Testis (tissue), 3 donors: ENCODE measurements around the gene CLIP4. TPM values are rescaled to one million over a fixed set of nuclear protein-coding genes. Genes with fewer than 3 reads are reported as not detected.

Experiments
- DNase-seq: peaks from one replicate; pipeline ENCODE4 v3.0.0-alpha.2; 2019
- H3K27ac ChIP-seq, 2 donors: fragments of 200-600 bp; sonication (generic); one replicate each; pipeline ENCODE4 v1.5.1; 2019
- H3K27me3 ChIP-seq: fragments of 200-600 bp; sonication (generic); one replicate; pipeline ENCODE4 v1.5.1; 2019
- H3K36me3 ChIP-seq: fragments of 200-600 bp; sonication (generic); one replicate; pipeline ENCODE4 v1.5.1; 2017; ENCODE audit warnings: low read depth; ENCODE audit errors: missing control alignments
- H3K4me1 ChIP-seq: fragments of 200-600 bp; sonication (generic); one replicate; pipeline ENCODE4 v1.5.1; 2019
- H3K4me3 ChIP-seq, 2 donors: fragments of 200-600 bp; sonication (generic); one replicate each; pipeline ENCODE4 v1.5.1; 2017 to 2019
- H3K9me3 ChIP-seq: fragments of 200-600 bp; sonication (generic); one replicate; pipeline ENCODE4 v1.5.1; 2017
- POLR2A ChIP-seq: fragments of 450-650 bp; IDR thresholded peaks from one replicate; pipeline ENCODE4 v1.6.1; 2017; ENCODE audit warnings: antibody characterized with exemption, mild to moderate bottlenecking, moderate library complexity
- whole genome bisulfite sequencing, 2 donors: methylation state at CpG; one replicate each; pipeline ENCODE4 v1.1.5; 2018; 5-methylcytosine and 5-hydroxymethylcytosine counted together
- intact Hi-C: fragments of 100-400 bp; cut with DNase I; formaldehyde crosslinking; loops from one replicate; pipeline ENCODE4 v1.15.1; 2023; ENCODE audit warnings: low total_unique reads
- polyA plus RNA-seq: library from polyadenylated mRNA; stranded (reverse); fragments of 350-450 nt; fragmentation: Illumina TruSeq; extraction: RNeasy Lipid Tissue Mini Kit (QIAGEN cat#74804); gene quantifications from one replicate; pipeline ENCODE4 v1.2.3, GENCODE V29; 2014; ENCODE audit warnings: low read depth, low replicate concordance; ENCODE audit not compliant: insufficient read depth
- total RNA-seq, 2 donors: library from RNA; depleted of rRNA; stranded (reverse); fragments of >200 nt; gene quantifications; one replicate each; pipeline ENCODE4 v1.2.3, GENCODE V29; 2016
- TF ChIP-seq, protein P1 (sequence below), 3 experiments: fragments of 450-650 bp in 2 of 3; fragments of 200-600 bp in 1 of 3; sonication (generic) in 1 of 3; IDR thresholded peaks; one replicate each; pipeline ENCODE4 v1.5.1; 2016 to 2019; ENCODE audit warnings: antibody characterized with exemption in 3 of 3, mild to moderate bottlenecking in 2 of 3, moderate library complexity in 1 of 3

Gene CLIP4
- total and polyA plus RNA-seq, 3 donors from 2014 or later, result 38.2 to 54.3 (median 43.1) TPM

DNA sequence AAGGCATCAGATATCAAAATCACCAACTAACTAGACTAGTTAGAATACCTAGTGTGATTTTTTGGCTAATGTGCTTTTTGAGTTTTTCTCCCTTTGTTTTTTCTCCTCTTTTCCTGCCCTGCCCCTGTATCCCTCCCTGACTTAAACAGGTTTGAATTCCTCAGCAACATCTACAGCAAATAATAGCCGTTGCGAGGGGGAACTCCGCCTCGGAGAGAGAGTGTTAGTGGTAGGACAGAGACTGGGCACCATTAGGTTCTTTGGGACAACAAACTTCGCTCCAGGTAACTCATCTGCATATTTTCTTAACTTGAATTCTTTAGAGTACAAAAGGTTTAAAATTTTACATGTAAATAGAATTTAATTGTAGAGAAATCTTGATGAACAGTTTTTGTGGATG lies 45.0 kb downstream of the CLIP4 start:
- H3K36me3 ChIP-seq, result no peaks in the 10 kb centered on the region
- H3K4me3 ChIP-seq, result no peak overlapping the region
- no peaks in the 10 kb centered on the region for H3K9me3 ChIP-seq
- intact Hi-C loops, result no loop called here
- WGBS, 2 donors, result 87 to 93% methylated on average over 5 of the region's 5 CpGs
- H3K27me3 ChIP-seq, result no peaks in the 10 kb centered on the region
- no peaks in the 10 kb centered on the region for H3K4me1 ChIP-seq
- no peak for DNase-seq
- TF ChIP-seq, protein P1, sequence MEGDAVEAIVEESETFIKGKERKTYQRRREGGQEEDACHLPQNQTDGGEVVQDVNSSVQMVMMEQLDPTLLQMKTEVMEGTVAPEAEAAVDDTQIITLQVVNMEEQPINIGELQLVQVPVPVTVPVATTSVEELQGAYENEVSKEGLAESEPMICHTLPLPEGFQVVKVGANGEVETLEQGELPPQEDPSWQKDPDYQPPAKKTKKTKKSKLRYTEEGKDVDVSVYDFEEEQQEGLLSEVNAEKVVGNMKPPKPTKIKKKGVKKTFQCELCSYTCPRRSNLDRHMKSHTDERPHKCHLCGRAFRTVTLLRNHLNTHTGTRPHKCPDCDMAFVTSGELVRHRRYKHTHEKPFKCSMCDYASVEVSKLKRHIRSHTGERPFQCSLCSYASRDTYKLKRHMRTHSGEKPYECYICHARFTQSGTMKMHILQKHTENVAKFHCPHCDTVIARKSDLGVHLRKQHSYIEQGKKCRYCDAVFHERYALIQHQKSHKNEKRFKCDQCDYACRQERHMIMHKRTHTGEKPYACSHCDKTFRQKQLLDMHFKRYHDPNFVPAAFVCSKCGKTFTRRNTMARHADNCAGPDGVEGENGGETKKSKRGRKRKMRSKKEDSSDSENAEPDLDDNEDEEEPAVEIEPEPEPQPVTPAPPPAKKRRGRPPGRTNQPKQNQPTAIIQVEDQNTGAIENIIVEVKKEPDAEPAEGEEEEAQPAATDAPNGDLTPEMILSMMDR (IDR thresholded peaks at IDR 0.05), result no peak
- no peak for TF ChIP-seq POLR2A
- no peak overlapping the region for H3K27ac ChIP-seq

DNA sequence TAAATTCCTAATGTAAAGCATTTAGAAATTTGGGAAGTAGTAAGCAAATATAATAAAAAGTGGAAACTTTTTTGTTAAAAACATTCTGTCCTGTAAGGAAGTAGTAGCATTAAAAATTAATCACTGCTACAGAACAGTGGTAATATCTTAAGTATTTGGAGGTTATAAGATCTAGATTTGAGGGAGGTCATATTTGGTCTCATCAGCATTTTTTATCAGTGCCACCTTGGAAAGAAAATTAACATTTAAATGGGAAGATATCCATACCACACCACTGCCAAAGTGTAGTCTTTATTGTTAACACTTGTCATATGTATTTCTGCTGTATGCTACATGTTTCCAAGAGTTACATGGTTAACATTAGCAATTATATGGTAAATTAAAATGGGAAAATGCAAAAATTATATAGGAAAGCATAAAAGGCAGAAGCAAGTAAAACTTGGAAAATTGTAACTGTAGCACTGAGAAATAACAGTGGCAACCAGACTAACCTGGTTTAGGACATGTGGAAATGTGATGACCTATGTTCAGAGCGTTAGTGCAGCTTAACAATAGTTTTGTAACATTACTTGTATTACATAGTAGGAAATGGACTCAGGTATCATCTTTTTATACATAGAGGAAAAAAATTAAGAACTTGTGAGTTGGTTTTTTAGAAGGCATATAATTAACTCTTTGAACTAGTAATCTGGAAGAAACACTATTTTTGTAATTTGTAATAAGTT lies 47.2 kb downstream of the CLIP4 start:
- whole genome bisulfite sequencing, 2 donors, result 76 to 82% methylated on average over 1 of the region's 1 CpG

GRCh38 chr2:29164091-29164846 lies 49.1 kb downstream of the CLIP4 start:
- no peaks in the 10 kb centered on the region for H3K9me3 ChIP-seq
- 85 to 91% methylated on average over 5 of the region's 5 CpGs for WGBS, 2 donors
- H3K27ac ChIP-seq, result no peak overlapping the region
- TF ChIP-seq, protein P1 (IDR thresholded peaks at IDR 0.05), result no peak
- no peak for TF ChIP-seq POLR2A
- no peak for DNase-seq
- no peaks in the 10 kb centered on the region for H3K36me3 ChIP-seq
- H3K4me1 ChIP-seq, result no peaks in the 10 kb centered on the region
- intact Hi-C loops, result no loop called here
- no peak overlapping the region for H3K4me3 ChIP-seq
- no peaks in the 10 kb centered on the region for H3K27me3 ChIP-seq

More for the DNA sequence above, 47.2 kb downstream of the CLIP4 start:
- Histone ChIP-seq H3K36me3 (no peaks in the 10 kb centered on the region), H3K4me3 (no peak overlapping the region), H3K9me3 (no peaks in the 10 kb centered on the region), H3K27ac (no peak overlapping the region), H3K4me1 (no peaks in the 10 kb centered on the region), H3K27me3 (no peaks in the 10 kb centered on the region)
- DNase-seq, result no peak
- no peak for TF ChIP-seq POLR2A
- TF ChIP-seq, protein P1 (IDR thresholded peaks at IDR 0.05), result no peak
- intact Hi-C loops, result no loop called here

DNA sequence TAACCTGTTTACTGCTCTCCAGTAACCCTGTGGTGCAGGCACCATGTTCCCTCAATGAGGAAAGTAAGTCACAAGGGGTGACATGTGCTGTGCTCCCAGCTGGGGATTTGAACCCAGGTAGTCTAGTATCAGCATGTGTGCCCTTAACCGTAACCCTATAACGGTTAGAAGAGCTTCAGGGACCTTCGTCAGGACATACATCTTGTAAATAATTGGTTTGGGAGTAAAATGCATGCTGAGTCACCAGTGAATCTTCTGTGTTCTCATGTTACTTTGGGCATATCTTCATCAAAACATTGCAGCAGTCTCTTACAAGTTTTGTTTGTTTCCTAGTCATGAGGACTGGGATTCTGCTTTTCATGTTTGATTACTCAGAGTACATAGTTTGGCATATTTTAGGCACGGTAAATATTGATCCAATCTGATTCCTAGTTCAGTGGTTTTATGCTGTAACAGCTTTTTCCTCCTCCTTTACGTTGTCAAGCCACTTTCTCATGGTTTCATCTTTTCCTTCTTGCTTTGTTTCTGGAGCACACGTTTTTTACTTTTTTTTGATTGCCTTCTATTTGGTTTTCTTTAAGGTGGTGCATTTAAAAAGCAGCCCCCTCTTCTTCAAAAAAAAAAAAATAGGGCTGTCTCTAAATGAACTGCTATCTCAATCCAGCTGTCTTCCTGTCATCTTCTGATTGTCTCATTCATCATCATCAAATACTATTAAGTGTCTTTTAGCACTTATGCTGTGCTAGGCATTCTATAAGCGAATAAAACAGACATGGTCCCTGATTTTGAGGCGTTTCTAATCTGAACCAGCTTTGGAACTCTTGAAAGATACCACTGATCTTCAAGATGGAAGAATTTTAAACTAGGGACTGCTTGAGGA lies 50.4 kb downstream of the CLIP4 start:
- no peaks in the 10 kb centered on the region for H3K4me1 ChIP-seq
- intact Hi-C loops, result no loop called here
- no peak overlapping the region for H3K27ac ChIP-seq
- no peaks in the 10 kb centered on the region for H3K27me3 ChIP-seq
- no peaks in the 10 kb centered on the region for H3K9me3 ChIP-seq
- no peak overlapping the region for H3K4me3 ChIP-seq
- no peaks in the 10 kb centered on the region for H3K36me3 ChIP-seq
- no peak for DNase-seq
- TF ChIP-seq, protein P1 (IDR thresholded peaks at IDR 0.05), result no peak
- no peak for TF ChIP-seq POLR2A
- 75% methylated on average over 8 of the region's 8 CpGs for WGBS, 2 donors
